Astrocyte (in vitro differentiated cells and primary cell): Measurements from ENCODE around the gene TTLL8.

Experiments
- CTCF ChIP-seq: IDR thresholded peaks from 2 replicates; pipeline ENCODE4 v1.5.1; 2011; ENCODE audit warnings: low read depth, mild to moderate bottlenecking, inconsistent platforms, low read length, moderate library complexity; ENCODE audit not compliant: insufficient read depth
- EZH2 ChIP-seq: IDR thresholded peaks from 2 replicates; pipeline ENCODE4 v1.6.1; 2012; ENCODE audit warnings: mild to moderate bottlenecking, low read length, inconsistent platforms; ENCODE audit not compliant: insufficient read depth

- TF ChIP-seq CTCF = no peak
- TF ChIP-seq EZH2 = no peak
These were observed 5.7 kb upstream of the TTLL8 start for GRCh38 chr22:50063589-50064393.
